Dermis blood vessel endothelial cell (primary cell): ENCODE data around the gene LHX2. TPM values are rescaled to one million over a fixed set of nuclear protein-coding genes. Genes with fewer than 3 reads are reported as not detected.
A peak's percentile ranks its signal among the peaks of the same experiment; 100 is the strongest.

Experiments used
- DNase-seq: peaks from one replicate; pipeline ENCODE4 v3.0.0; 2010
- total RNA-seq: library from RNA; depleted of rRNA; stranded (reverse); fragments of >200 nt; gene quantifications from 2 replicates; pipeline ENCODE4 v1.2.3, GENCODE V29; 2014

The LHX2 gene
- total RNA-seq, 1 donor from 2014 or later = not detected

DNA sequence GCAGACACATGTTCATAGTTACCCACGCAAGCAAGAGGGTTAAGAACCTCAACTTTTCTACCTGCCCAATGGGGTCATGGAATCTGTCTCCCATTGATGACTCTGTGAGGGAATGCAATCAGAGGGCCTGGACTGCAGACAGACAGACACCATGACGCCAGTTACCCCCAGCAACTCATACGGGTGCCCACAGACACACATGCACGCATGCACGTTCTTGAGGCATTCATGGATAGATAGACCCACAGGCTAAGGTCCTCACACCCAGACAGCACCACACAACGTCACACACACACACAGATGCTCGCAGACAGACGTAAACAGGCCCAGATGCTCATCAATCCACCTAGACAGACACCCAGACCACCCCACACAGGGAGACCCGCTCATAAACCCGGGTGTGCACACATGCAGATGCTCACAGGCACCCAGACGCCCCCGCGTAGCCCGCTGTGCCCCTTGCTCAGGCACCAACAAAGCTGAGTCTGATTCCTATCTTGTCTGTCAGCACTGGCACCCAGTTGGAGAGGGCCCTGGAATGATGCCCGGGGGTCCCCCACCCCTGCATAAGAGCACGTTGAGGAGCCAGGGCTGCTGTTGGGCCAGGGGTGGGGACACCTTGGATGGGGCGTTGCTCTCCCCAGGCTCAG, 23.6 kb downstream of the LHX2 start:
- DNase-seq = no peak

DNA sequence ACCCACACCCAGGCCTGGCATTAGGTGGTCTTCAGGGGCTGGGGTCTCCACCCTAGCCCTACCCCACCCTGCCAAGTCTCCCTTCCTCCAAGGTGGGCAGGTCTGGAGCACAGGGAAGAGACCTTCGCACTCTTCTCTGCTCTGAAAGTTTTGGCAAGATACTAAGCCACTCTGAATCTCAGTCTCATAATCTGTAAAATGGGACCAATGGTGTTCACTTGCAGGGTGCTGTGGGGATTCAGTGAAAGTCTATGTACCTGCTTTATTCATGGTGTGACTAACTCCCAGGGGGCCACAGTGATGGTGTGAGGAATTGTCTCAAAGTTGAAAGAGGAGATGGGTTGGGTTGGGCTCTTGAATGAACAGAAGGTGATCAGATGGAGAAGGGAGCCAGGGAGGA, 25.0 kb downstream of the LHX2 start:
- no peak for DNase-seq

DNA sequence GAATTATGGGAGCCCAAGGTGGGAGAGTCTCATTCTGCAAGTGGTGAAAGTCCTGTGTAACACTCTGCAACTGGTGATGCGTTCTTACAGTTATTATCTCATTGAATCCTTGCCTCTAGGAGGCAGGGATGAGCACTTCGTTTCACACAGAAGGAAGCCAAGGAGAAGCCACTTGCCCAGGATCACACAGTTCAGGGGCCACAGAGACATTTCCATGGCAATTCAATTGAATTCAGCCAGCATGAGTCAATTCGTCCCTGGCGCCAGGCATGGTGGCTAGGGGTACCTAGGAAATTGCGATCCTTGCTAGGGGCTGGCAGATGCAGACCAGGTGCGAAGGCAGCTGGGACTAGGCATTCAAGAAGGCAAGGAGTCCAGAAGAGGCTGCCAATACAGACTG, 26.2 kb downstream of the LHX2 start:
- no peak for DNase-seq

DNA sequence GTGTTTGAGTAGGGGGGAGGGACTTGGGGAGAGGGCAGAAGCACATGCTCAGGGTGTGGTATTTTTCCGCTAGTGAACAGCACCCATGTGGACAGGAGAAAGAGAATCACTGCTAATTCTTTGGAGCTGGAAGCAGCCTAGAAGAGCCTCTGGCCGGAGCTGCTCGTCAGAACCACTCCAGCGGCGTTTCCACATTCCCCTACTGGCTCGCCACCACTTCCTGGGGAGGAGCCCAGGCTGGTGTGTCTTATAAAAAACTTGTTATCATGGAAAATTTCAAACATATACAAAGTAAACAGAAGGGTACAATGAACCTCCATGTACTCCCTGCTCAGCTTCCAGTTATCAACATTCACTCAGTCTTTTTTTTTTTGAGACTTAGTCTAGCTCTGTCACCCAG, 26.7 kb downstream of the LHX2 start:
- DNase-seq = no peak

DNA sequence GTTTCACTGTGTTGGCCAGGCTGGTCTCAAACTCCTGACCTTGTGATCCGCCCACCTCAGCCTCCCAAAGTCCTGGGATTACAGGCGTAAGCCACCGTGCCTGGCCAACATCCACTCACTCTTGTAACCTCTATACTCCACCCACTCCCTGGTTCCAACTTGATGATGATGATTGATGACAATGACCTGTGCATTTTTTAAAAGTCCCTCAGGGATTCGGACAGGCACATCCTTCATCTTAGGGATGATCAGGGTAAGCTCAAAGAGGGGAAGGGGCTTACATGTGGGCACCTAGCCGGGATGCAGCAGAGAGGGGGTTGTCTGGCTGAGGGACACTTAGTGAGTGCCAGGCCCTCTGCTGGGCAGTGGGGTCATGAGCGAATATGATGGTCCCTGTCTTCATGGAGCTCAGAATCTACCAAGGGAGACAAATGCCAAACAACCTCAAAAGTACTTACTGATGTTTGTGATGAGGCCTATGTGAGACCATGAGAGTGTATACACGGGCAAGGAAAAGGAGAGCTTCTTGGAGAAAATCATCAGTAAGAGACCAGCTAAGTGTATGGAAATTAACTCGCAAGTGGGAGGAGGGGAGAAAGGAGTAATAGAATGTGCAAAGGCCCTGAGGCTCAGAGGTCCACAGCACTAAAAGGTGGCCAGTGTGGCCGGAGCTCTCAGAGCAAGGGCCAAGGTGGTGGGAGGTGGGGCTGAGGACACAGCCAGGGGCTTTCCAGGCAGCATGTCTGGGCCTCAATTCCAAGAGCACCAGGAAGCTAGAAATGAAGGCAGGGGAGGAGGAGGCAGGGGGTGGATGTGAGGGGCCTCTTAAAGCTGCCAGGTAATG, 27.4 kb downstream of the LHX2 start:
- no peak for DNase-seq

DNA sequence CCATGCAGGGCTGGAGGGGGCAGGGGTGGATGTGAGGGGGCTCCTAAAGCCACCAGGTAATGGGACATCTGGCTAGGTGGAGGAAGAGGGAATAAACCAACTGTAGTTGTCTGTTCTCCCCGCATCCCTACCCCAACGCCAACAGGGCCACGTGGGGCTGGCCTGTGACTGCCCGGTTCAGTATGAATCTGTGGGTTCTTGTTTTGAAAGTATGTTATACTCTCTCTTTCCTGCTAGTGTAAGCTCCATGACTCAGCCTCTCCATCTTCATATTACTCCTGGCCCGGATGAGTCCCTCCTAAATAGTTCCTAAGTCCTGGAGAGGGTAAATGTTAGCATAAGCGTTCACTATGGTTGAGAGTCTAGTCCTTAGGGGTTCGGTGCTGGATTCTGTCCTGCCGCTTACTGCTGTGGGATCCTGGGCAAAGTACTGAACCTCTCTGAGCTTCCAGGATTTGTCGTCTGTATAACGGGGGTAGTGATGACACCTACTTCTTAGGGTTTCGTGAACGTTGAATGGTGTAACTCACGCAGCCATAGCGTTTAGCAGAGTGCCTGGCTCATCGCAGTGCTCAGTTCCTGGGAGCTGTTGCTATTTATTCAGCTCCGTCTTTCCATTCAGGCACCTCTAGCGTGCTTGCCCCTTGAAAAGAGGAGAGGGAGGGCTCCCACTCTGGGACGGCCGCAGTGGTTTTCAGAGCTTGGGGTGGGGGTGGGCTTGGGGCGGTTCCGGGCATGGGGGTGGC, 28.8 kb downstream of the LHX2 start:
- DNase-seq = peak; percentile 37

DNA sequence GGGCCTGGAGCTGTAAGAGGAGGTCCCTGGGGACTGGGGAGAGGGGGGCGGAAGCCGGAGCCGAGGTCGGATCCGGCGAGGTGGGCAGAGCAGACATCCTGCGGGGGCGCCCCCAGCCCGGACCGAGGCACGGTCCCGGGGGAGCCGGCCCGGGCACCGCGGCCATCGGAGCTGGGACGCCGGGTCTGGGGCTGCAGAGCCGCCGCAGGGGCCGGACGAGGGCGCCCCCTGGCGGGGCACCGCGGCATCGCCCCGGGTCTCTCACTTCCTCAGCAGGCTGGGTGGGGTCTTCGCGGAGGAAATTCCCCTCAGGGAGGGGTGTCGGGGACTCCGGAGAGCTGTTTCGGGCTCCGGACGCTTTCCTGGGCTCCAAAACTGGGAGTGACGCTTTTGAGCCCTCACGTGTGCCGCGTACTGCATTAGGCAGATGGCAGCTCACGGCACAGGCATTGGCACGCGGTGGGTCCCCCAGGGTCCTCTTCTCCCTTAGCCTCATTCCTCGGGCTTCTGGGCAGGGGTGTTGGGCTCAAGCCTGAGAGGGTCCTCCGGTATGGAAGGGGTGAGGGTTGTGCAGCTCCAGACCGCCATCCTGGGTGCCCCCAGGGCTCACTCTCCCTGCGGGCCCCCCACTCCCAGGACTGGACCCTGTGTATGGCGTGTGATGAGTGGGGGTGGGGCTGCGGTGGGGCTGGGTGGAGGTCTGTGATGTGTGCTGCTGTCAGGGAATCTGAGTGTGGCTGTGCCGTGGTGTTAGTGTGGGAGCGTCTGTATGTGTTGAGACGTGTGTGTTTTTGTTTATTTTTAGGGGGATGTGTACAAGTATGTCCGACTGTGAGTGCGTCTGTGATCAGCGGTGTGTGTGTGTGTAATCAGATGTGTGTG, 29.6 kb downstream of the LHX2 start:
- peak; percentile 46 for DNase-seq

DNA sequence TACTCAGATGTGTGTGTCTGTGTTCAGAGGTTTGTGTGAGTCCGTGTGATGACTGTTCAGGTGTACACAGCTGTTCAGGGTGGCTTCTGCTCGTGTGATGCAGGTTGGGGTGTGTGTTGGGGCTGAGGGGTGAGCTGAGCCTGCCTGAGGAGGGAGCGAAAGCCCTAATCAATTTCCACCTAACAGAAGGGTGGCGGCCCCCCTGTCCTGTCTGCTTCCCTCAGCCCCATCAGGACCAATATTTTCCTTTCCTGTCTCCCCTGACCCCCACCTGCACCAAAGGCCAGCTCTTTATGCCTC, 30.2 kb downstream of the LHX2 start:
- DNase-seq = no peak

DNA sequence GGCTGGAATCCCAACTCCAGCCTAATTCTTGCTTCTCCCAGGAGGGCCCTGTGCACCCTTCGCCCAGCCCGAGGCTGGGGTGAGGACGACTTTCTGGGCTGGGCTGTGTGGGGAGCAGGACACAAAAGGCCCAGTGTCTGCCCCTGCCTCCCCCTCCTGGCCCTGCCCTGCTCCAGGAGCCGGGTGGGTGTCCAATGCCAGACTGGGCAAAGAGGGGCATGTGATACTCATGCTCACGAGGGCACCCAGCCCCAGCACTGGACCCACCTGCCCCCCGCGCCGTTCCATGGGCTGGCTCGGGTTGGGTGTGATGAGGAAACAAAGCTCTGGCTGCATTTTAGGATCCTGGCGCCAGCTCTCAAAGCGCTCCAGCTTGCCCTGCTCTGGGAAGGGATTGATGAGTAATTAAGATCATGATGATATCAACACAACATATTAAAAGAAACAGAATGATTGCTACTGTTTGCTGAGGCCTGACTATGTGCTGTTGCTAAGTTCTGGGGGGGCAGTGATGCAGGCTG, 30.7 kb downstream of the LHX2 start:
- DNase-seq = no peak

DNA sequence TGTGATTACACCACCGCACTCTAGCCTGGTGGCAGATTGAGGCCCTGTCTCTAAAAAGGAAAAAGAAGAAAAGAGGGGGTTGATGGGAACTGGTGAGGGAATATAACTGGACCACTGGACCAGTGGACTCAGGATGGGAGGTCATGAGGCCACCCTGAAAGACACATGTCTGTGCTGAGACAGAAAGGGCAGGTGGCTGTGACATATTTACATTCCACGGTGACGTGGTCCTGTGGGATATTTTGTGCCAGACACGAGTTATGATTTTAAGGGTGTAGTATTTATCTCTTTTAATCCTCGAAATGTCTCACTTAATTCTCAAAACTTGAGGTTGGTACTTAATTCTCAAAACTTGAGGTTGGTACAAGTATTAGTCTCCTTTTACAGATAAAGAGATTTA, 32.9 kb downstream of the LHX2 start:
- DNase-seq = no peak

DNA sequence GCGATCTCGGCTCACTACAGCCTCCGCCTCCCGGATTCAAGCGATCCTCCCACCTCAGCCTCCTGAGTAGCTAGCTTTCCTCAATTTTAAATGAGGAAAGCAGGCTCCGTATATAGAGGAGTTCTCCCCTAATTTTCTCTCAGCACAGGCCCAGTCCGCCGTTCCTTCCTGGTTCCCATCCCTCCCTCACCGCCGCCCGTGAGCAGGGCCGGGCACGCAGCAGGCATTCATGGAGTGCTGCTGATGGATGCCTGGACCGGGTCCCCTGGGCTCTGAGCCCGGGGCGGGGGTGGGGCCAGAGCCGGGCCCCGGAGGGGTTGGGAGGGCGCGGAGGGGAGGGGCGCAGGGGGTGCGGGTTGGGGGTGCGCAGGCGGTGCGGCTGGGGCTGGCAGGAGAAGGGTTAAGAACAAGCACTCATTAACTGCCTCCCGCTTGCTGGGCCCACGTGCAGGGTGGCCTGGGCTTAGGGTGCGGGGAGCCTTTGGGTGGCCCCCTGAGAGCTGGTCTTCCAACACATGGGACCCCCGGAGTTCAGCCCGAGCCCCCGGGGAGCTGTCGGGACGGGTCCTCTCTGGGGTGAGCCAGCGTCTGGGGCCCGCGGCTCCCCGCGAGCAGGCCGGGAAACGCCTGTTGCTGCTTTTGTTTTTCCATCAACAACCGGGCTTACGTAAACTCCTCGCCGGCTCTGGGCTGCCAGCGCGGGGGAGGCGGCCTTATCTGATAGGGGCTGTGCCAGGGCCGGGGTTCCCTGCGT, 33.7 kb downstream of the LHX2 start:
- DNase-seq = peak; percentile 59

DNA sequence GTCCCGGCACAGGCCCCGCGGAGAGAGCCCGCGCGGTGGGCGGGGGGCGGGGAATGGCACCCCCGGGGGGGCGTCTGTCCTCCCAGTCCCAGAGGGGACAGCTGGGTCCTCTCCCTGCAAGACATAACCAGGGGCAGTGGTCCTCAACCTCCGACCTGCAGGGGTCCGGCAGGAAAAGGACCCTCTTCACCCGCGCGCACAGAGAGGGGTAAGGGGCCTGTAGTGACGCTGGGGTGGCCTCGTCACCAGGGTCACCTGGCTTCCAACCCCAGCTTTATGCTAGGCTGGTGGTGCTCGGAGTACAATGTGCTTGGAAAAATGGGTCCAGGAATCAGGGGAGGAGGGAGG, 34.2 kb downstream of the LHX2 start:
- DNase-seq = no peak

DNA sequence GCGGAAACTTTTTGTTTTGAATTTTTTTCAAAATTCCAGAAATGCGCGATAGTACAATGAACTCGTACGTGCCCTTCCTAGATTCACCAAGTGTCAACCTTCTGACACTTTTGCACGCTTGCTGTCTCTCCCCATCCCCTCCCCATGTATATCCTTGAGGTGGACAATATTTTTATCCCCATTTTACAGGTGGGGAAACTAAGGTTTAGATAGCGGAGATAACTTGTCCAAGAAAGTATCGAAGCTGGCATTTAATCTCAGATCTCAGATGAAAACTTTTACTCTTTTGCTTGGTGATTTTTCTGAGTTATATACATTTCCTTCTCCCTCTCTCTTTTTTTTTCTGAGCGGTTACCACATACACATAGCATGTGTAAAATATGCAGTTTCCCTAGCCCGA, 34.6 kb downstream of the LHX2 start:
- DNase-seq = no peak

DNA sequence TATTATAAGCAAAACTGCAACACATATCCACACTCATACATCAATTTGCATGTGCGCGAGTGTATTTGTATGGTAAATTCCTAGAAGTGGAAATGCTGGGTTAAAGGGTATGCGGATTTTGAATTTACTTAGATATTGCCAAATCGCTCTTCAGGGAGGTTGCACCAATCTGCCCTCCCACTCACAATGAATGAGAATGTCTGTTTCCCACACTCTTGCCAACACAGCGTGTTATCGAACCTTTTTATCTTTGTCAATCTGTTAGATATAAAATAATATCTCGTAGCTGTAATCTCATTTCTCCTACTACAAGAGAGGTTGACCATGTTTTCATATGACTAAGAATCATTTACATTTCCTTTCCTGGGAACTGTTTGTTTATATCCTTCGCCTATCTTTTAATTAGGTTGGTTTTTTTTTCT, 35.7 kb downstream of the LHX2 start:
- peak; percentile 62 for DNase-seq

DNA sequence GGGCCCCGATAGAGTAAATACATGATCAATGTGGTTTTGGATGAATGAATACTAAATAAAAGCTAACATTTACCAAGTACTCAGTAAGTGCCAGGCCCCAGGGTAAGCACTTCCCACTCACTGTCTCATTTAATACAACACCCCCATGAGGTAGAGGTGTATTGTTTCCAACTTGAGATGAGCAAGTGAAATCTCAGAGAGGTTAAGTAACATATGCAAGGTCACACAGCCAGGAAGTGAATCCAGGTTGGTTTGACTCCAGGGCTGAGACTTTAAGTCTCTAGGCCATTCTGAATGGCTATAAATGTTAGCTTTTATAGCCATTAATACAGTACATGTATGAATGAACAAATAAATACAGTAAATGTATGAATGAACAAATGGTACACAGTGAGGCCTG, 39.4 kb downstream of the LHX2 start:
- no peak for DNase-seq

DNA sequence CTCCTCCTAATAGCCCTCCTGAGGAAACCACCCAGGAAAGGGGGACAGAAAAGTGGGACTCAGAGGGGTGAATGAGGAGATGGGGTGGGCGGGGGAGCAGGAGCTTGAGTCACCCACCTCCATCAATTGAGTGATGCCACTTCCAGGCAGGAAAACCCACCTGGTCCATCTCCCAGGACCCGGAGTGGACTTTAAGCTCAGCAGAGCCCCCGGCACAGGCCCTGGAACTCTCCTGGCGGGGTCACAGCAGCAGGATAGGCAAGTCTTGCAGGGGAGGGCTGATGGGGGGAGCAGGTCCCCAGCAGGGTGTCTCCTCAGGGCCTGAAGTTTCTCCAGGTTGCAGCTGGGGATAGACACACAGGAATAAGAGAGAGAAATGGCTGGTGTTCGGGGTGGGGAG, 40.8 kb downstream of the LHX2 start:
- no peak for DNase-seq

DNA sequence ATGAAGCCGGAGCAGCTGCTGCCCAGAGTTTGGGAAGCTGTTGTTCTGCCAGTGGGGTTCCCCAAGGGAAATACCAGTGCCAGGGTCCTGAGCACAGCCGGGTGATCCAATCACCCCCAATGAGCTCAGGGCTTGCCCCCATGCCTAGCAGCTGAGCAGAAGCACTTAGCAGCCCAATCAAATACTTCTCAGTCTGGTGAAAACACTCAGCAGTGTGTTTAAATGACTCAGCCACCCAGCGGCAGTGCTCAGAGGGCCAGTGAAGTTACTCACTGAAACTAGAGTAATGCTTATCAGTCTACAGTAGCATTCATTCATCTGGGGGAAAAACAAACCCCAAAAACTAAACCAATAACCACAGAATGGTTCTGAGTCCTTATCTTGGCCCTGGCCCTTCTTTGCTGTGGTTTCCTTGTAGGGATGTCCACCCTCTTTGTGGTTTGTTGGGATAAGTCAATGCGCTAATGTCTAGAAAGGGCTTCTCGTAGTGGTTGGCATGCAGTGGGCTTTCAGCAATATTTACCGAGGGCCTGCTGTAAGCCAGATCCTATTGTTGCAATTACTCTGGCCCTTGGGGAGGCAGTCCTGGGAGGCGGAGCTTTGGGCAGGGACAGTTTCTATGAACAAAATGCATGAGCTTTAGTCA, 43.1 kb downstream of the LHX2 start:
- DNase-seq = no peak

DNA sequence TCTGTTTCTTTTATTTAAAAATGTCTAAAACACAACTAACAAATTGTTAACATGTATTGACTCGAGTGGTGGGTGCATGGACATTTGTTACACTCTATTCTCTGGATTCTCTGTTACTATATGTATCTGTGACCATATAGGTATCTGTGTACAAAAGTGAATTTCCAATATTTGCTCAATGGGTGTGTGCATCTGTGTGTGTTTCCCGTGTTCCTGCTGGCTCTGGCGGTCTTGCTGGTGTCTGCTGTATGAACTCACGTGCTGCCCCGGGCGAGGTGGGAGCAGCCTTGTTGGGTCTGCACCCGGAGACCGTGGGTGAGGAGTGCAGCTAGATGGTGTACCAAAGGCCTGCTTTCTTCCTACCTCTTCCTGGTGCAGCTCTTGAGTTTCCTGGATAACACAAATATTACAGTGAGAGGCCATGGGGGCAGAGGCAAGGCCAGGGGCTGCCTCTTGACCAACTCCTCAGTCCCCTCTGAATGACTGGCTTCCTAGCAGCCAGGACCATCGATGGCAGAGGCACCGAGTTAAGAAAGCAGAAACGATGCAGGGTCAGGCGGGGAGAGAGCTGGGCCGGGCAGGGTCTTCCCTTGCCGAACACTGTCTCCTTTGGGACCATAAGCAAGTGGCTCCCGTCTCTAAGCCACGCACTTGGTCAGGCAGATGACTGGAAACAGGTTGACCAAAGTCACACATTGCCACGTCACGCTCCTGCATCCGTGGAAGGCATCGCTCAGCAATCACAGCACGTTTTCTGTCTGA, 49.5 kb downstream of the LHX2 start:
- no peak for DNase-seq

DNA sequence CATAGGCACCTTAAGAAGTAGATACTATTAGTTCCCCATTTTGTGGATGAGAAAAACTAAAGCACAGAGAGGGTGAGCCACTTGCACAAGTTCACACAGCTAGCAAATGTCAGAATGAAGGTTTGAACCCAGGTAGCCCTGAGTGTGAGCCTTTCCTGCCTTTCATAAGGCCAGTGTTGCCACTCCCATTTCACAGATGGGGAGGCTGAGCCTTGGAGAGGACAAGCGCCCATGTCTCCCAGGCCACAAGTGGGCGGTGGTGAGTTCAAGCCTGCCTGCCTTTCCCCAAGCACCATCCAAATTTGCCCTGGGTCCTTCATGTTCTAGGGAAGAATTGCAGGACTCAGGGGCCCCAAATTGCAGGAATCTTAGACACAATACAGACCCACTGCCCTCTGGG, 50.6 kb downstream of the LHX2 start:
- DNase-seq = no peak

DNA sequence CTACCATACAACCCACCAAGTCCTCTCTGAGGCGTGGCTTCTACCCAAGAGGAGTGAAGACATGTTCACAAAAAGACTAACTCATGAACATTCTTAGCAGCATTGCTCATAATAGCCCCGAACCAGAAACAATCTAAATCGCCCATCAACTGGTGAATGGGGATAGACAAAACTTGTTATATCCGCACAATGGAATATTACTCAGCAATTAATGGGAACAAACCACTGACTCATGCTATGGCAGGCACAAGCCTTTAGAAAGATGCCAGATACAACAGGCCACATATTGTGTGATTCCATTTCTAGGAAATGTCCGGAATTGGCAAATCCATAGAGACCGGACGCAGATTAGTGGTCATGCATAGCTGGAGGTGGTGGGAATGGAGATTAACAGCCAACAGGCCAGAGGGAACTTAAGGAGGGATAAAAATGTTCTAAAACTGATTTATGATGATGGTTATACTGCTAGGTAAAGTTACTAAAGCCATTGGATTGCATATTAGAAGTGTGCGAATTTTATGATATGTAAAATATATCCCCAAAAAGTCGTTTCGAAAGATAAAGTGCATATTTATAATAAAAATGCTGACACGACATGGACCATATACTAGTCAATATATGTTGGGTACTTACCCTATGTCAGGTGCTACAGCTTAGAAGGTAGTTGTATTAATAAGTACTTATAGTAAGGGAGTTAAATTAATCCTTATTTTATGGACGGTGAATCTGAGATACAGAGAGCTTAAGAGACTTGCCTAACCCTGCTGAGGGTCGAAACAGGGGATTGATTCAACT, 55.4 kb downstream of the LHX2 start:
- DNase-seq = no peak
